K562 (cell line): ENCODE measurements around the gene PSMD13. TPM values are rescaled to one million over a fixed set of nuclear protein-coding genes. Genes with fewer than 3 reads are reported as not detected.

ENCODE experiments used
- FOXK1 ChIP-seq: sonication (generic); formaldehyde crosslinking; IDR thresholded peaks from 2 replicates; pipeline ENCODE4 v1.8.0; 2022; ENCODE audit warnings: missing genetic modification reagents, mild to moderate bottlenecking, borderline replicate concordance
- GABPA ChIP-seq: fragments of 200-800 bp; sonication (Bioruptor generic); conservative IDR thresholded peaks from 2 replicates; pipeline ENCODE4 v1.6.1; 2016; ENCODE audit warnings: low read depth, missing genetic modification characterization, missing compliant biosample characterization
- GATAD2B ChIP-seq: fragments of 450-650 bp; IDR thresholded peaks from 2 replicates; pipeline ENCODE4 v1.6.1; 2017; ENCODE audit warnings: mild to moderate bottlenecking, borderline replicate concordance
- HDAC2 ChIP-seq: fragments of 450-650 bp; IDR thresholded peaks from 2 replicates; pipeline ENCODE4 v1.6.1; 2016; ENCODE audit warnings: mild to moderate bottlenecking
- HMG20B ChIP-seq: fragments of 250-450 bp; sonication (Bioruptor Pico); IDR thresholded peaks from 2 replicates; pipeline ENCODE4 v1.5.0; 2021; ENCODE audit warnings: mild to moderate bottlenecking
- MTA3 ChIP-seq: fragments of 450-650 bp; formaldehyde crosslinking; IDR thresholded peaks from 2 replicates; pipeline ENCODE4 v1.6.1; 2017; ENCODE audit warnings: mild to moderate bottlenecking, borderline replicate concordance
- MYC ChIP-seq, 2 experiments: fragments of 250-450 bp in 1 of 2; sonication (Bioruptor Pico) in 1 of 2; IDR thresholded peaks; 2 replicates each; pipeline versions ENCODE4 v1.5.1 to v1.6.1; 2012 to 2021; ENCODE audit warnings: low read depth in 2 of 2, borderline replicate concordance in 1 of 2, improper control_type of control experiment in 1 of 2, low read length in 1 of 2, mild to moderate bottlenecking in 1 of 2, moderate library complexity in 1 of 2
- NFIC ChIP-seq: fragments of 450-650 bp; IDR thresholded peaks from 2 replicates; pipeline ENCODE4 v1.6.1; 2017; ENCODE audit warnings: mild to moderate bottlenecking, inconsistent platforms
- NR1H2 ChIP-seq: sonication (generic); formaldehyde crosslinking; IDR thresholded peaks from 2 replicates; pipeline ENCODE4 v1.4.0; 2020; ENCODE audit warnings: mild to moderate bottlenecking, missing genetic modification reagents
- PHTF2 ChIP-seq: fragments of 250-450 bp; sonication (Bioruptor Pico); IDR thresholded peaks from 2 replicates; pipeline ENCODE4 v1.5.0; 2021; ENCODE audit warnings: mild to moderate bottlenecking
- STAT5B ChIP-seq: fragments of 250-450 bp; sonication (Bioruptor Pico); IDR thresholded peaks from 2 replicates; pipeline ENCODE4 v1.8.0; 2021; ENCODE audit warnings: mild to moderate bottlenecking, inconsistent platforms
- TAF7 ChIP-seq: fragments of 450-650 bp; IDR thresholded peaks from 2 replicates; pipeline ENCODE4 v1.6.1; 2016; ENCODE audit warnings: missing genetic modification characterization, missing compliant biosample characterization
- TAL1 ChIP-seq: fragments of 450-650 bp; IDR thresholded peaks from 2 replicates; pipeline ENCODE4 v1.6.1; 2016; ENCODE audit warnings: mild to moderate bottlenecking
- TCFL5 ChIP-seq: fragments of 250-450 bp; sonication (Bioruptor Pico); conservative IDR thresholded peaks from 2 replicates; pipeline ENCODE4 v1.6.1; 2021; ENCODE audit warnings: mild to moderate bottlenecking, moderate library complexity, matching md5 sums
- ZNF134 ChIP-seq: fragments of 250-450 bp; sonication (Bioruptor Pico); conservative IDR thresholded peaks from 2 replicates; pipeline ENCODE4 v1.4.0; 2020
- polyA plus RNA-seq, 8 experiments: library from polyadenylated mRNA; depleted of rRNA in 4 of 8; stranded (reverse) in 5 of 8; unstranded in 3 of 8; fragments of >200 nt; fragmentation: Nextera tagmentation in 2 of 8; fragmentation: Illumina TruSeq in 1 of 8; extraction: Ambion mirVana in 2 of 8; extraction: Trizol in 1 of 8; gene quantifications; 2 replicates each; pipeline versions ENCODE4 v1.2.1 to v1.2.3, GENCODE V29; 2011 to 2014; ENCODE audit warnings: inconsistent platforms in 1 of 8, missing spikeins in 1 of 8
- total RNA-seq, 7 experiments: library from RNA; depleted of rRNA in 6 of 7; stranded (reverse); fragments of >200 nt in 6 of 7; fragmentation: Illumina TruSeq in 2 of 7; extraction: Trizol in 2 of 7; gene quantifications; 2 replicates each; pipeline versions ENCODE4 v1.2.1 to v1.2.3, GENCODE V29; 2011 to 2021; ENCODE audit warnings: low replicate concordance in 1 of 7
- TF ChIP-seq, protein P1 (sequence below): fragments of 450-650 bp; formaldehyde crosslinking; IDR thresholded peaks from 2 replicates; pipeline ENCODE4 v1.4.0; 2022; ENCODE audit warnings: mild to moderate bottlenecking, moderate library complexity
- TF ChIP-seq, protein P2 (sequence below): fragments of 250-450 bp; sonication (Bioruptor Pico); IDR thresholded peaks from 2 replicates; pipeline ENCODE4 v1.6.1; 2021; ENCODE audit warnings: mild to moderate bottlenecking
- TF ChIP-seq, protein P3 (sequence below): sonication (generic); formaldehyde crosslinking; IDR thresholded peaks from 2 replicates; pipeline ENCODE4 v1.8.1; 2023; ENCODE audit warnings: mild to moderate bottlenecking, missing genetic modification reagents
- TF ChIP-seq, protein P4 (sequence below): fragments of 250-450 bp; sonication (Bioruptor Pico); IDR thresholded peaks from 2 replicates; pipeline ENCODE4 v1.4.0; 2020
- TF ChIP-seq, protein P5 (sequence below): sonication (generic); formaldehyde crosslinking; IDR thresholded peaks from 2 replicates; pipeline ENCODE4 v1.8.1; 2022; ENCODE audit warnings: missing genetic modification reagents

Gene PSMD13
- total and polyA plus RNA-seq, 9 of the 15 experiments (the other 6 are each of a cell fraction or from before 2014, with no cell fraction given): 185 to 383 (median 267) TPM

DNA sequence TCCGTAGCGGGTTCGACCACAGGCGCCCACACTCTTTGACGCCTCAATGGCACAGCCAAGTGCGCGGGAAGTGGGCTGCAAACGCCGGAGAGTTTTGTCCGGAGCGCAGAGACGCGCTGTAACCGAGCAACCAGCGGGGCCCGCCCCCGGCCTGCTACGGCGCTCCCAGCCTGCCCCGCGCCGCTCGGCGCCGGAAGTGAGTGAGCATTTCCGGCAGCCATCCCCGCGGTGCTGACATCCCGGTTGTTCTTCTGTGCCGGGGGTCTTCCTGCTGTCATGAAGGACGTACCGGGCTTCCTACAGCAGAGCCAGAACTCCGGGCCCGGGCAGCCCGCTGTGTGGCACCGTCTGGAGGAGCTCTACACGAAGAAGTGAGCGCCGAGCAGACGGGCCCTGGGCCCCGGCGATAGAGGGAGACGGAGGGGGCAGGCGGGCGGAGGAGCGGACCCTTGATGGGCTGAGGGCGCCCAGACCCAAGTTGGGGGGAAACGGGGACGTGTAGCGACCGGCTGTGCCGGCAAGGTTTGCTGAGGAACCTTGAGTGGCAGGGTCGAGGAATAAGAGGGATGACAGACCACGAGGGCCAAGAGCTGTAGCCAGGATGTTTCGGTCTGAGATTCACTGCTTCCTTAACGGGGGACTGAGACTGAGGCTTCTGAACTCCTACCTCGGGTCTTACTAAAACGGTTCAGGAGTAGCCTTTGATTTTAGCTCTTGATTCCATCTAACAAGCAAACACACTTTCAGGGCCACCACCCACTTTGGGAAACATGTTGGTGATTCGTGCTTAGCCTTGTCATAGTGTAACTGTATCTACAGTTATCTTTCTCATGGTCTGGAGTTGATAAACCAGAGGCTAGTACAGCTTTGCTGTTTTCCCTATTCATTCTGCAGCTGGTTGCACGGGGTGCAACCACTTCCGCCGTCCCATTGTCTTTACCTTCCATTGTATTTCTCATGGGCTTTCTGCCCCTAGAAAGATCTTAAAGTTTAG is at the start of gene PSMD13 (continued):
- peak; percentile 96 for TF ChIP-seq GABPA (tag)
- TF ChIP-seq MYC (IDR thresholded peaks at IDR 0.05; ENCODE audit: low read depth, low read length): no peak
- no peak for TF ChIP-seq MYC (CRISPR knock-in tag; IDR thresholded peaks at IDR 0.05; ENCODE audit: borderline replicate concordance, low read depth)
- no peak for TF ChIP-seq PHTF2
- 0 out of 2 replicates have a peak, but pooled peaks have one; percentile 17 for TF ChIP-seq MTA3
- TF ChIP-seq FOXK1 (CRISPR knock-in tag): no peak
- TF ChIP-seq TCFL5 (CRISPR knock-in tag): no peak
- TF ChIP-seq TAL1: no peak
- TF ChIP-seq, protein P1, sequence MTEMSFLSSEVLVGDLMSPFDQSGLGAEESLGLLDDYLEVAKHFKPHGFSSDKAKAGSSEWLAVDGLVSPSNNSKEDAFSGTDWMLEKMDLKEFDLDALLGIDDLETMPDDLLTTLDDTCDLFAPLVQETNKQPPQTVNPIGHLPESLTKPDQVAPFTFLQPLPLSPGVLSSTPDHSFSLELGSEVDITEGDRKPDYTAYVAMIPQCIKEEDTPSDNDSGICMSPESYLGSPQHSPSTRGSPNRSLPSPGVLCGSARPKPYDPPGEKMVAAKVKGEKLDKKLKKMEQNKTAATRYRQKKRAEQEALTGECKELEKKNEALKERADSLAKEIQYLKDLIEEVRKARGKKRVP: no peak
- TF ChIP-seq STAT5B (CRISPR knock-in tag): no peak
- TF ChIP-seq, protein P2, sequence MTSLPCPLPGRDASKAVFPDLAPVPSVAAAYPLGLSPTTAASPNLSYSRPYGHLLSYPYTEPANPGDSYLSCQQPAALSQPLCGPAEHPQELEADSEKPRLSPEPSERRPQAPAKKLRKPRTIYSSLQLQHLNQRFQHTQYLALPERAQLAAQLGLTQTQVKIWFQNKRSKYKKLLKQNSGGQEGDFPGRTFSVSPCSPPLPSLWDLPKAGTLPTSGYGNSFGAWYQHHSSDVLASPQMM (CRISPR knock-in tag): no peak
- 0 out of 2 replicates have a peak, but pooled peaks have one; percentile 55 for TF ChIP-seq NR1H2 (CRISPR knock-in tag)
- TF ChIP-seq HDAC2: peak; percentile 88; the same call in 1 of the 2 replicates
- TF ChIP-seq TAF7 (tag): no peak
- TF ChIP-seq, protein P3, sequence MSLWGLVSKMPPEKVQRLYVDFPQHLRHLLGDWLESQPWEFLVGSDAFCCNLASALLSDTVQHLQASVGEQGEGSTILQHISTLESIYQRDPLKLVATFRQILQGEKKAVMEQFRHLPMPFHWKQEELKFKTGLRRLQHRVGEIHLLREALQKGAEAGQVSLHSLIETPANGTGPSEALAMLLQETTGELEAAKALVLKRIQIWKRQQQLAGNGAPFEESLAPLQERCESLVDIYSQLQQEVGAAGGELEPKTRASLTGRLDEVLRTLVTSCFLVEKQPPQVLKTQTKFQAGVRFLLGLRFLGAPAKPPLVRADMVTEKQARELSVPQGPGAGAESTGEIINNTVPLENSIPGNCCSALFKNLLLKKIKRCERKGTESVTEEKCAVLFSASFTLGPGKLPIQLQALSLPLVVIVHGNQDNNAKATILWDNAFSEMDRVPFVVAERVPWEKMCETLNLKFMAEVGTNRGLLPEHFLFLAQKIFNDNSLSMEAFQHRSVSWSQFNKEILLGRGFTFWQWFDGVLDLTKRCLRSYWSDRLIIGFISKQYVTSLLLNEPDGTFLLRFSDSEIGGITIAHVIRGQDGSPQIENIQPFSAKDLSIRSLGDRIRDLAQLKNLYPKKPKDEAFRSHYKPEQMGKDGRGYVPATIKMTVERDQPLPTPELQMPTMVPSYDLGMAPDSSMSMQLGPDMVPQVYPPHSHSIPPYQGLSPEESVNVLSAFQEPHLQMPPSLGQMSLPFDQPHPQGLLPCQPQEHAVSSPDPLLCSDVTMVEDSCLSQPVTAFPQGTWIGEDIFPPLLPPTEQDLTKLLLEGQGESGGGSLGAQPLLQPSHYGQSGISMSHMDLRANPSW: no peak
- TF ChIP-seq NFIC: no peak
- TF ChIP-seq ZNF134 (CRISPR knock-in tag): no peak
- TF ChIP-seq GATAD2B: no peak
- TF ChIP-seq, protein P4, sequence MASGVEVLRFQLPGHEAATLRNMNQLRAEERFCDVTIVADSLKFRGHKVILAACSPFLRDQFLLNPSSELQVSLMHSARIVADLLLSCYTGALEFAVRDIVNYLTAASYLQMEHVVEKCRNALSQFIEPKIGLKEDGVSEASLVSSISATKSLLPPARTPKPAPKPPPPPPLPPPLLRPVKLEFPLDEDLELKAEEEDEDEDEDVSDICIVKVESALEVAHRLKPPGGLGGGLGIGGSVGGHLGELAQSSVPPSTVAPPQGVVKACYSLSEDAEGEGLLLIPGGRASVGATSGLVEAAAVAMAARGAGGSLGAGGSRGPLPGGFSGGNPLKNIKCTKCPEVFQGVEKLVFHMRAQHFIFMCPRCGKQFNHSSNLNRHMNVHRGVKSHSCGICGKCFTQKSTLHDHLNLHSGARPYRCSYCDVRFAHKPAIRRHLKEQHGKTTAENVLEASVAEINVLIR (CRISPR knock-in tag): no peak
- TF ChIP-seq, protein P5, sequence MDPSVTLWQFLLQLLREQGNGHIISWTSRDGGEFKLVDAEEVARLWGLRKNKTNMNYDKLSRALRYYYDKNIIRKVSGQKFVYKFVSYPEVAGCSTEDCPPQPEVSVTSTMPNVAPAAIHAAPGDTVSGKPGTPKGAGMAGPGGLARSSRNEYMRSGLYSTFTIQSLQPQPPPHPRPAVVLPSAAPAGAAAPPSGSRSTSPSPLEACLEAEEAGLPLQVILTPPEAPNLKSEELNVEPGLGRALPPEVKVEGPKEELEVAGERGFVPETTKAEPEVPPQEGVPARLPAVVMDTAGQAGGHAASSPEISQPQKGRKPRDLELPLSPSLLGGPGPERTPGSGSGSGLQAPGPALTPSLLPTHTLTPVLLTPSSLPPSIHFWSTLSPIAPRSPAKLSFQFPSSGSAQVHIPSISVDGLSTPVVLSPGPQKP (CRISPR knock-in tag): no peak
- TF ChIP-seq HMG20B (CRISPR knock-in tag): no peak
